GM21723 (cell line): ENCODE measurements around the gene LYRM1.
"Not testable (repeated sequence)": the region's sequence is repeated elsewhere in the genome, so short reads cannot be mapped to it uniquely, and the experiment has no call there.

Experiments
- ATAC-seq: cut with Tn5 transposase; IDR thresholded peaks from one replicate; pipeline ENCODE4 v1.9.1; 2021; ENCODE audit warnings: mild to moderate bottlenecking, moderate library complexity; ENCODE audit not compliant: unreplicated experiment

LYRM1 gene

GRCh38 chr16:20973201-20973600 lies 72.6 kb downstream of the LYRM1 start:
- not testable (repeated sequence) for ATAC-seq
